Effector CD8-positive, alpha-beta T cell (primary cell): Measurements from ENCODE around the gene RAB6A.
"Not testable (repeated sequence)": the region's sequence is repeated elsewhere in the genome, so short reads cannot be mapped to it uniquely, and the experiment has no call there.

Experiments
- DNase-seq: peaks from one replicate; lab custom pipeline; 2025; lab: John Stamatoyannopoulos, UW

RAB6A gene

GRCh38 chr11:73726825-73727224 lies 34.0 kb downstream of the RAB6A start:
- no peak for DNase-seq

GRCh38 chr11:73717136-73717535 lies 43.7 kb downstream of the RAB6A start:
- DNase-seq, result no peak

GRCh38 chr11:73716153-73717056 lies 44.5 kb downstream of the RAB6A start:
- DNase-seq, result no peak

- DNase-seq, result no peak
Observed at GRCh38 chr11:73715541-73715940, 45.3 kb downstream of the RAB6A start.

- DNase-seq, result no peak
Observed at GRCh38 chr11:73710964-73711363, 49.9 kb downstream of the RAB6A start.

GRCh38 chr11:73705053-73705452 lies 55.8 kb downstream of the RAB6A start:
- no peak for DNase-seq

- no peak for DNase-seq
Observed at GRCh38 chr11:73693899-73694525, 66.9 kb downstream of the RAB6A start.

- no peak for DNase-seq
Observed at GRCh38 chr11:73680687-73681086, 80.2 kb downstream of the RAB6A start.

GRCh38 chr11:73676552-73676951 lies 84.3 kb downstream of the RAB6A start:
- DNase-seq, result not testable (repeated sequence)

- DNase-seq, result no peak
Observed at GRCh38 chr11:73671701-73672100, 89.2 kb downstream of the RAB6A start.

GRCh38 chr11:73670808-73671207 lies 90.1 kb downstream of the RAB6A start:
- DNase-seq, result no peak

- DNase-seq, result no peak
Observed at GRCh38 chr11:73667891-73668290, 93.0 kb downstream of the RAB6A start.

- DNase-seq, result no peak
Observed at GRCh38 chr11:73664877-73665276, 96.0 kb downstream of the RAB6A start.

- no peak for DNase-seq
Observed at GRCh38 chr11:73663604-73664495, 97.0 kb downstream of the RAB6A start.

- no peak for DNase-seq
Observed at GRCh38 chr11:73662445-73663157, 98.3 kb downstream of the RAB6A start.

GRCh38 chr11:73661035-73661628 lies 99.7 kb downstream of the RAB6A start:
- peak; percentile 86 for DNase-seq

GRCh38 chr11:73660497-73661034 lies 100.3 kb downstream of the RAB6A start:
- DNase-seq, result no peak

GRCh38 chr11:73659961-73660360 lies 100.9 kb downstream of the RAB6A start:
- no peak for DNase-seq

- no peak for DNase-seq
Observed at GRCh38 chr11:73656985-73657384, 103.9 kb downstream of the RAB6A start.

- no peak for DNase-seq
Observed at GRCh38 chr11:73655686-73656085, 105.2 kb downstream of the RAB6A start.

- no peak for DNase-seq
Observed at GRCh38 chr11:73654482-73655021, 106.3 kb downstream of the RAB6A start.
